Loucy (cell line): ENCODE results near the gene EQTN.

ENCODE experiments used
- CTCF ChIP-seq: fragments of 200-600 bp; sonication (generic); conservative IDR thresholded peaks from 2 replicates; pipeline ENCODE4 v1.5.1; 2014; ENCODE audit warnings: mild to moderate bottlenecking, antibody characterized with exemption, low read length
- EZH2phosphoT487 ChIP-seq: fragments of 200-600 bp; IDR thresholded peaks from 2 replicates; pipeline ENCODE4 v1.6.1; 2018; ENCODE audit warnings: antibody characterized with exemption, mild to moderate bottlenecking, moderate library complexity, borderline replicate concordance

GRCh38 chr9:27258662-27259061, 38.3 kb downstream of the EQTN start:
- TF ChIP-seq CTCF (no peak), EZH2phosphoT487 (no peak)
